ENCODE data around the gene NINL.

GRCh38 chr20:25573288-25574251 is 11.8 kb downstream of the NINL start:
- TF ChIP-seq POLR2A (IDR thresholded peaks at IDR 0.05) = no peak
- TF ChIP-seq CTCF (IDR thresholded peaks at IDR 0.05 in 4 of 5, conservative IDR thresholded peaks at IDR 0.05 in 1 of 5) = no peak

All from gastrocnemius medialis (tissue), 4 donors.